PFSK-1 (cell line): ENCODE results near the gene FCMR.

ENCODE experiments used
- POLR2AphosphoS5 ChIP-seq: IDR thresholded peaks from 2 replicates; pipeline ENCODE4 v1.6.1; 2012; ENCODE audit warnings: low read depth, mild to moderate bottlenecking, control low read depth, low read length, moderate library complexity
- TAF1 ChIP-seq: IDR thresholded peaks from 2 replicates; pipeline ENCODE4 v1.6.1; 2012; ENCODE audit warnings: low read length, control low read depth, borderline replicate concordance; ENCODE audit not compliant: insufficient read depth
- TF ChIP-seq, protein P1 (sequence below), 2 experiments: IDR thresholded peaks; 2 replicates each; pipeline versions ENCODE4 v1.6.1 to v1.8.0; 2011 to 2012; ENCODE audit warnings: low read depth in 2 of 2, low read length in 2 of 2, control low read depth in 1 of 2, inconsistent platforms in 1 of 2, mild to moderate bottlenecking in 1 of 2, moderate library complexity in 1 of 2; ENCODE audit not compliant: insufficient read depth in 1 of 2

DNA sequence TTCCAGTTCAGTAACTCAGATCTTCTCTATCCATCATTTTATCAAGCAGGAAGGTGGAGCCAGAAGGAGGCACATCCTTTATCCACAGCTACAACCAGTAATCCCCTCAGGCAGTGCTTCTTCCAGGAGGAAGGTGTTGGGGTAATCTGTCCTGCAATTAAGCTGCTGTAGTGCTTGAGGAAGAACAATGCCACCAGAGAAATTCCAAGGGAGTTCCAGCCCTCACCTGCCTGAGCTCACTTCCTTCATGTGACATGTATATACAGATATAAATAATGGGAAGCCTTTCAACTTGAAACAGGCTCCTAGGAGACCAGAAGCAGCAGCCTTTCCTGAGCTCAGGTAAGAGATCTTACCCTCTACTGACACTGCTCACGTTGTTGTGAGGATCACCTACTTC, 58.5 kb downstream of the FCMR start:
- TF ChIP-seq, protein P1, sequence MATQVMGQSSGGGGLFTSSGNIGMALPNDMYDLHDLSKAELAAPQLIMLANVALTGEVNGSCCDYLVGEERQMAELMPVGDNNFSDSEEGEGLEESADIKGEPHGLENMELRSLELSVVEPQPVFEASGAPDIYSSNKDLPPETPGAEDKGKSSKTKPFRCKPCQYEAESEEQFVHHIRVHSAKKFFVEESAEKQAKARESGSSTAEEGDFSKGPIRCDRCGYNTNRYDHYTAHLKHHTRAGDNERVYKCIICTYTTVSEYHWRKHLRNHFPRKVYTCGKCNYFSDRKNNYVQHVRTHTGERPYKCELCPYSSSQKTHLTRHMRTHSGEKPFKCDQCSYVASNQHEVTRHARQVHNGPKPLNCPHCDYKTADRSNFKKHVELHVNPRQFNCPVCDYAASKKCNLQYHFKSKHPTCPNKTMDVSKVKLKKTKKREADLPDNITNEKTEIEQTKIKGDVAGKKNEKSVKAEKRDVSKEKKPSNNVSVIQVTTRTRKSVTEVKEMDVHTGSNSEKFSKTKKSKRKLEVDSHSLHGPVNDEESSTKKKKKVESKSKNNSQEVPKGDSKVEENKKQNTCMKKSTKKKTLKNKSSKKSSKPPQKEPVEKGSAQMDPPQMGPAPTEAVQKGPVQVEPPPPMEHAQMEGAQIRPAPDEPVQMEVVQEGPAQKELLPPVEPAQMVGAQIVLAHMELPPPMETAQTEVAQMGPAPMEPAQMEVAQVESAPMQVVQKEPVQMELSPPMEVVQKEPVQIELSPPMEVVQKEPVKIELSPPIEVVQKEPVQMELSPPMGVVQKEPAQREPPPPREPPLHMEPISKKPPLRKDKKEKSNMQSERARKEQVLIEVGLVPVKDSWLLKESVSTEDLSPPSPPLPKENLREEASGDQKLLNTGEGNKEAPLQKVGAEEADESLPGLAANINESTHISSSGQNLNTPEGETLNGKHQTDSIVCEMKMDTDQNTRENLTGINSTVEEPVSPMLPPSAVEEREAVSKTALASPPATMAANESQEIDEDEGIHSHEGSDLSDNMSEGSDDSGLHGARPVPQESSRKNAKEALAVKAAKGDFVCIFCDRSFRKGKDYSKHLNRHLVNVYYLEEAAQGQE (IDR thresholded peaks at IDR 0.05; ENCODE audit: insufficient read depth in 1 of 2, low read depth in 2 of 2, low read length in 2 of 2): no peak
- TF ChIP-seq TAF1 (no peak), POLR2AphosphoS5 (no peak)
